SK-N-SH treated with all-trans-retinoic acid at 6 μM for 48 hours (cell line): Measurements from ENCODE around the gene MRC1.
"Not testable (repeated sequence)": the region's sequence is repeated elsewhere in the genome, so short reads cannot be mapped to it uniquely, and the experiment has no call there.

Experiments used
- ATAC-seq: fragments of 200-7000 bp; cut with Tn5 transposase; 3 replicates; pipeline ENCODE4 v1.9.1; 2020; ENCODE audit warnings: mild to moderate bottlenecking, moderate library complexity
- ARNTL ChIP-seq: fragments of 450-650 bp; formaldehyde crosslinking; IDR thresholded peaks from 2 replicates; pipeline ENCODE4 v1.5.0; 2020; ENCODE audit warnings: low read depth, mild to moderate bottlenecking, moderate library complexity, borderline replicate concordance
- BACH2 ChIP-seq: fragments of 250-450 bp; sonication (Bioruptor Pico); IDR thresholded peaks from 2 replicates; pipeline ENCODE4 v1.9.0; 2021; ENCODE audit warnings: mild to moderate bottlenecking, borderline replicate concordance
- CSRNP3 ChIP-seq: fragments of 250-450 bp; sonication (Bioruptor Pico); IDR thresholded peaks from 2 replicates; pipeline ENCODE4 v1.5.1; 2021; ENCODE audit warnings: mild to moderate bottlenecking, moderate library complexity
- ESRRG ChIP-seq: fragments of 250-450 bp; sonication (Bioruptor Pico); IDR thresholded peaks from 2 replicates; pipeline ENCODE4 v1.6.1; 2021; ENCODE audit warnings: mild to moderate bottlenecking
- GLIS3 ChIP-seq: fragments of 250-450 bp; sonication (Bioruptor Pico); IDR thresholded peaks from 2 replicates; pipeline ENCODE4 v1.5.0; 2020; ENCODE audit warnings: mild to moderate bottlenecking, moderate library complexity
- ISL1 ChIP-seq: fragments of 250-450 bp; sonication (Bioruptor Pico); IDR thresholded peaks from 2 replicates; pipeline ENCODE4 v2.1.2; 2022; ENCODE audit warnings: mild to moderate bottlenecking, moderate library complexity
- OSR1 ChIP-seq: fragments of 250-450 bp; sonication (Bioruptor Pico); IDR thresholded peaks from 2 replicates; pipeline ENCODE4 v1.8.0; 2022; ENCODE audit warnings: moderate library complexity, mild to moderate bottlenecking, inconsistent platforms
- PATZ1 ChIP-seq: fragments of 250-450 bp; sonication (Bioruptor Pico); IDR thresholded peaks from 2 replicates; pipeline ENCODE4 v1.8.0; 2020; ENCODE audit warnings: mild to moderate bottlenecking, moderate library complexity, borderline replicate concordance
- POU6F1 ChIP-seq: fragments of 250-450 bp; sonication (Bioruptor Pico); IDR thresholded peaks from 2 replicates; pipeline ENCODE4 v1.8.0; 2021; ENCODE audit warnings: low read depth, mild to moderate bottlenecking, moderate library complexity, borderline replicate concordance
- PPARA ChIP-seq: fragments of 250-450 bp; sonication (Bioruptor Pico); IDR thresholded peaks from 2 replicates; pipeline ENCODE4 v1.5.0; 2020; ENCODE audit warnings: mild to moderate bottlenecking, borderline replicate concordance
- RARB ChIP-seq: fragments of 250-450 bp; sonication (Bioruptor Pico); IDR thresholded peaks from 2 replicates; pipeline ENCODE4 v1.8.0; 2021; ENCODE audit warnings: mild to moderate bottlenecking, moderate library complexity
- SNAI2 ChIP-seq: fragments of 250-450 bp; sonication (Bioruptor Pico); IDR thresholded peaks from 2 replicates; pipeline ENCODE4 v1.5.0; 2020; ENCODE audit warnings: mild to moderate bottlenecking, moderate library complexity
- TCF4 ChIP-seq: fragments of 250-450 bp; sonication (Bioruptor Pico); IDR thresholded peaks from 2 replicates; pipeline ENCODE4 v1.8.0; 2021; ENCODE audit warnings: mild to moderate bottlenecking, moderate library complexity, borderline replicate concordance
- TOX ChIP-seq: fragments of 250-450 bp; sonication (Bioruptor Pico); IDR thresholded peaks from 2 replicates; pipeline ENCODE4 v1.8.0; 2021; ENCODE audit warnings: mild to moderate bottlenecking, moderate library complexity, borderline replicate concordance
- TSHZ2 ChIP-seq: fragments of 250-450 bp; sonication (Bioruptor Pico); IDR thresholded peaks from 2 replicates; pipeline ENCODE4 v1.5.0; 2020; ENCODE audit warnings: mild to moderate bottlenecking, moderate library complexity
- ZC3H10 ChIP-seq: fragments of 250-450 bp; sonication (Bioruptor Pico); IDR thresholded peaks from 2 replicates; pipeline ENCODE4 v1.5.1; 2021; ENCODE audit warnings: mild to moderate bottlenecking, moderate library complexity
- ZFP3 ChIP-seq: fragments of 250-450 bp; sonication (Bioruptor Pico); IDR thresholded peaks from 2 replicates; pipeline ENCODE4 v1.5.0; 2020; ENCODE audit warnings: mild to moderate bottlenecking, moderate library complexity
- ZFP30 ChIP-seq: fragments of 450-650 bp; formaldehyde crosslinking; IDR thresholded peaks from 2 replicates; pipeline ENCODE4 v1.5.0; 2022; ENCODE audit warnings: mild to moderate bottlenecking, moderate library complexity
- ZNF565 ChIP-seq: fragments of 450-650 bp; formaldehyde crosslinking; conservative IDR thresholded peaks from 2 replicates; pipeline ENCODE4 v1.5.0; 2020; ENCODE audit warnings: low read depth, mild to moderate bottlenecking, moderate library complexity
- ZNF70 ChIP-seq: fragments of 450-650 bp; formaldehyde crosslinking; IDR thresholded peaks from 2 replicates; pipeline ENCODE4 v1.5.0; 2020; ENCODE audit warnings: mild to moderate bottlenecking, moderate library complexity
- ZNF8 ChIP-seq: fragments of 450-650 bp; formaldehyde crosslinking; IDR thresholded peaks from 2 replicates; pipeline ENCODE4 v1.5.0; 2020; ENCODE audit warnings: mild to moderate bottlenecking, moderate library complexity

The MRC1 gene

GRCh38 chr10:17951868-17952371 lies 142.8 kb downstream of the MRC1 start, which contains the start of gene SLC39A12:
Gene SLC39A12 (plus strand): TSS chr10:17951918. CDS start chr10:17953277, 1,359 bp downstream.
- no peak; the same call in 1 of the 3 replicates for ATAC-seq
- TF ChIP-seq ZFP30 (CRISPR knock-in tag), result no peak
- TF ChIP-seq, all 23 proteins: peak for 0

GRCh38 chr10:17954372-17954771 lies 145.2 kb downstream of the MRC1 start:
- ATAC-seq, result not testable (repeated sequence)

- no peak for ATAC-seq
- no peak for TF ChIP-seq ZNF70
- TF ChIP-seq TSHZ2 (CRISPR knock-in tag), result no peak
- TF ChIP-seq ZNF565 (CRISPR knock-in tag), result no peak
- no peak for TF ChIP-seq SNAI2 (CRISPR knock-in tag)
- no peak for TF ChIP-seq PPARA
- TF ChIP-seq ZNF8 (CRISPR knock-in tag), result no peak
- TF ChIP-seq BACH2 (CRISPR knock-in tag), result no peak
- TF ChIP-seq CSRNP3 (CRISPR knock-in tag), result no peak
- no peak for TF ChIP-seq ZC3H10 (CRISPR knock-in tag)
- TF ChIP-seq ISL1 (CRISPR knock-in tag), result no peak
- TF ChIP-seq ESRRG, result no peak
- TF ChIP-seq PATZ1 (CRISPR knock-in tag), result no peak
- no peak for TF ChIP-seq OSR1 (CRISPR knock-in tag)
- no peak for TF ChIP-seq TOX (CRISPR knock-in tag)
- TF ChIP-seq ZFP3 (CRISPR knock-in tag), result no peak
- TF ChIP-seq RARB (CRISPR knock-in tag), result no peak
Observed at GRCh38 chr10:17954861-17955260, 145.7 kb downstream of the MRC1 start.

- no peak for ATAC-seq
- TF ChIP-seq GLIS3 (CRISPR knock-in tag), result no peak
- TF ChIP-seq TOX (CRISPR knock-in tag), result no peak
- TF ChIP-seq ZFP30 (CRISPR knock-in tag), result no peak
- no peak for TF ChIP-seq POU6F1 (CRISPR knock-in tag)
- no peak for TF ChIP-seq OSR1 (CRISPR knock-in tag)
- TF ChIP-seq ESRRG, result no peak
- no peak for TF ChIP-seq ZNF70
- TF ChIP-seq RARB (CRISPR knock-in tag), result no peak
- TF ChIP-seq ZNF8 (CRISPR knock-in tag), result no peak
- no peak for TF ChIP-seq BACH2 (CRISPR knock-in tag)
- TF ChIP-seq TSHZ2 (CRISPR knock-in tag), result no peak
- no peak for TF ChIP-seq ARNTL (CRISPR knock-in tag)
- TF ChIP-seq PATZ1 (CRISPR knock-in tag), result no peak
- TF ChIP-seq ZNF565 (CRISPR knock-in tag), result no peak
- no peak for TF ChIP-seq TCF4
- no peak for TF ChIP-seq ISL1 (CRISPR knock-in tag)
- TF ChIP-seq CSRNP3 (CRISPR knock-in tag), result no peak
Observed at GRCh38 chr10:17958049-17958448, 148.9 kb downstream of the MRC1 start.
